RWPE1 (cell line): Measurements from ENCODE around the gene ERF.

Experiments used
- CTCF ChIA-PET: fragments of 350-600 bp; sonication (Branson Sonifier 250); formaldehyde crosslinking; extraction: SDS; loops from one replicate; lab custom pipeline; 2021; lab: Yijun Ruan, JAX
- POLR2A ChIA-PET: fragments of 400-600 bp; formaldehyde crosslinking; extraction: SDS; loops from one replicate; lab custom pipeline; 2020; ENCODE audit warnings: antibody characterized with exemption; ENCODE audit not compliant: low non-redundant PET; lab: Yijun Ruan, JAX
- DNase-seq: peaks from one replicate; pipeline ENCODE4 v3.0.0; 2012; ENCODE audit warnings: low spot score
- H3K27ac ChIP-seq: fragments of 450-650 bp; 2 replicates; pipeline ENCODE4 v1.5.1; 2017
- TF ChIP-seq, protein P1 (sequence below): fragments of 450-650 bp; conservative IDR thresholded peaks from 2 replicates; pipeline ENCODE4 v1.5.1; 2017; ENCODE audit warnings: low read depth, mild to moderate bottlenecking

The ERF gene

DNA sequence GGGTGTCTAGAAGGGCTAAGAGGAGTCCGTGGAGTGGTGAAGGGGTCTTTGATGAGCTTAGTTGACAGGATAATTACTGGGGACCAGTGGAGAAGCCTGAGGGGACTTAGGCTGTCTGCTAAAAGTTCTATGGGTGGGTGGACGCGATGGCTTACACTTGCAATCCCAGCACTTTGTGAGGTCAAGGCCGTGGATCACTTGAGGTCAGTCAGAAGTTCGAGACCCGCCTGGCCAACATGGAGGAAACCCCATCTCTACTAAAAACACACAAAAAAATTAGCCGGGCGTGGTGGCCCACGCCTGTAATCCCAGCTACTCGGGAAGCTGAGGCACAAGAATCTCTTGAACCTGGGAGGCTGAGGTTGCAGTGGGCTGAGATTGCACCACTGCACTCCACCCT lies 9.7 kb downstream of the ERF start:
- peak overlapping the region; percentile 98 for H3K27ac ChIP-seq
- CTCF ChIA-PET: interaction anchor here (0.6 to 1.6 kb wide), 2 partner anchors 46 to 113 kb away, joined by 3 to 7 read pairs; partner anchors contain the start of gene POU2F2
- POLR2A ChIA-PET: no interaction called here
- no peak for DNase-seq
- TF ChIP-seq, protein P1, sequence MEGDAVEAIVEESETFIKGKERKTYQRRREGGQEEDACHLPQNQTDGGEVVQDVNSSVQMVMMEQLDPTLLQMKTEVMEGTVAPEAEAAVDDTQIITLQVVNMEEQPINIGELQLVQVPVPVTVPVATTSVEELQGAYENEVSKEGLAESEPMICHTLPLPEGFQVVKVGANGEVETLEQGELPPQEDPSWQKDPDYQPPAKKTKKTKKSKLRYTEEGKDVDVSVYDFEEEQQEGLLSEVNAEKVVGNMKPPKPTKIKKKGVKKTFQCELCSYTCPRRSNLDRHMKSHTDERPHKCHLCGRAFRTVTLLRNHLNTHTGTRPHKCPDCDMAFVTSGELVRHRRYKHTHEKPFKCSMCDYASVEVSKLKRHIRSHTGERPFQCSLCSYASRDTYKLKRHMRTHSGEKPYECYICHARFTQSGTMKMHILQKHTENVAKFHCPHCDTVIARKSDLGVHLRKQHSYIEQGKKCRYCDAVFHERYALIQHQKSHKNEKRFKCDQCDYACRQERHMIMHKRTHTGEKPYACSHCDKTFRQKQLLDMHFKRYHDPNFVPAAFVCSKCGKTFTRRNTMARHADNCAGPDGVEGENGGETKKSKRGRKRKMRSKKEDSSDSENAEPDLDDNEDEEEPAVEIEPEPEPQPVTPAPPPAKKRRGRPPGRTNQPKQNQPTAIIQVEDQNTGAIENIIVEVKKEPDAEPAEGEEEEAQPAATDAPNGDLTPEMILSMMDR: no peak

DNA sequence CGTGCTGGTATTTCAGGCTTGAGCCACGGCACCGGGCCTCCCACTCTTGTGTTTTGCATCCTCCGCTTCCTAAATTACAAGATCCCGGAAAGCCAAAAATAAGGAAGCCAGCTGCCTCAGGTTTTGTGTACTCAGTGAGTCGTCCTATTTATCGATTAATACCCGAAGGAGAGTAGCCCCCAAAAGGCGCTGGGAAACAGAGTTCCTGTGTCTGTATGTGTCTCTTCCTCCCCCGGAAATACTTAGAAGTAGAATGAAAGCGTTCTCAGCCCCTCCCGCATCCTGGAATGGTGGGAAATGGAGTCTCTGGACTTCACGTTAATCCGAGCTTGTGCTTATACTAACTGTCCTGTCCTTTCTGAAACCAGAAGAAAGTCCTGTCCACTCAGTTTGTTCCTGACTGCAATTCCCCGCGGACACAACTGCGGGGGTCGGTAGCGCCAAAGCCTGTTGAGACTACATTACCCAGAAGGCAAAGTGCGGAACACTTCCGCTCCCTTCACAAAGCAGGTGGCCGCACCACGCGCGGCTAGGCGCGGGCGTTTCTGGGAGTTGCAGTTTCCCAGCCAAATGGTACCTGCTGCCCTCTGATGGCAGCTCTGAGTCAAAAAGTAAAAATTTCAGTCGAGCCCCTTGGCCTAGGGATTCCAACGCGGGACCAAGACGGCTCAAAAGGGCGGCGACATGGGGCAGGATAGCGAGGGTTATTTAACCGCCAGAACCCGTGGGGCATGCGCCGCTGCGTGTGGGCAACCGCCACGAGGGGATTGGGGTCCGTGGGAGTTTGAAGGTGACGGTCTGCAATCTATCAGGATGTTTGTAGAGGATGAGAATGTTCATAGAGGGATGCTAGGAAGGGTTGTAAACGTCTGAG lies 10.3 kb downstream of the ERF start:
- POLR2A ChIA-PET: interaction anchor here (0.6 to 1.0 kb wide), 2 partner anchors 11 to 169 kb away, joined by 3 read pairs; partner anchors contain the start of gene ZNF574

DNA sequence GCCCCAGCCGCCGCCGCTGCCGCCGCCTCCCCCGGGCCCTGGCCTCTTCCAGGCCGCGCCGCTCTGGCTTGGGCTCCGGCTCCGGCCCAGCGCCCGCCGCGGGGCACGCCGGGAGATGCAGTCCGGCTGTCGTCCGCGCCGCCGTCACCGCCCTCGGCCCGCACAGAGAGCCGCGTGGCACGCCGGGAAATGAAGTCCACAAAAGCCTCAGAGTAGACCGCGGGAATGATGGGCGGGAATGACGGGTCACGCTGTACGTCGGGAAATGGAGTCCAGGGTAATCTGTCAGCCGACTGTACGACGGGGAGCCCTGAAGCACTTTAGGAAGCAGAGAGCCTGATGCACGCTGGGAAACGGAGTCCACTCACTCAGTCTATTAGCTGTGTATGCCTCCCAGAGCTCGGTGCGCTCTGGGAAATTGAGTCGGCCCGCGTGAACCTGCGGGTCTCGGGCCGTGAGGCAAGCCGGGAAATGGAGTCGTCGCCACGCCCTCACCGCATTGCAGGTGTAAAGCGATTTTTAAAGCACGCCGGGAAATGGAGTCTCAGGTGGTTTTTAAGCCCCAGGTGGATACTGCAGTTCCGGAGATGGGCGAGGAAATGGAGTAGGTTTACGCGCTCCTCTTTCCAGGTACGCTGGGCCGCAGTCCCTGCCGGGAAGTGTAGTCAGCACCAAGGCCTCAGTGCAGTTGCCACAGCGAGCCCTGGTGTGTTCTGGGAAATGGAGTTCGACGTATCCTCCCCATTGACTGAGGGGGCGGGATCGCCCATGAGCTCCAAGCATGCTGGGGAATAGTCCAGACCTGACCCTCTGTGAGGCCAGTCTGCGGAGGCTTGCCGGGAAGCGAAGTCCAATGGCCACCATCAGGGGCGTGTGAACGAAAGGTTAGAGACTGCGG lies 12.2 kb downstream of the ERF start, which contains the start of gene GSK3A:
Gene GSK3A, minus strand, starts transcription at position 91 of the 898 bp plus-strand sequence. CDS start 137 bp downstream, outside the sequence.
- ChIA-PET POLR2A (interaction anchor here (0.6 to 1.2 kb wide), 4 partner anchors 13 to 140 kb away, joined by 3 read pairs; no protein-coding TSS in a partner anchor), CTCF (interaction anchor here (0.6 to 2.0 kb wide), 4 partner anchors 36 to 150 kb away, joined by 3 to 12 read pairs (median 4); partner anchors contain the start of gene POU2F2)
- TF ChIP-seq, protein P1: no peak
- DNase-seq: peak; percentile 95
- H3K27ac ChIP-seq: peak within 1 kb of the TSS; percentile 98

More for the DNA sequence above, 10.3 kb downstream of the ERF start:
- CTCF ChIA-PET: interaction anchor here (0.6 to 2.0 kb wide), 8 partner anchors 35 to 1185 kb away, joined by 3 to 12 read pairs (median 4); partner anchors contain the start of gene POU2F2
- H3K27ac ChIP-seq: peak overlapping the region; percentile 98
- DNase-seq: peak; percentile 73
- TF ChIP-seq, protein P1: peak; percentile 73

DNA sequence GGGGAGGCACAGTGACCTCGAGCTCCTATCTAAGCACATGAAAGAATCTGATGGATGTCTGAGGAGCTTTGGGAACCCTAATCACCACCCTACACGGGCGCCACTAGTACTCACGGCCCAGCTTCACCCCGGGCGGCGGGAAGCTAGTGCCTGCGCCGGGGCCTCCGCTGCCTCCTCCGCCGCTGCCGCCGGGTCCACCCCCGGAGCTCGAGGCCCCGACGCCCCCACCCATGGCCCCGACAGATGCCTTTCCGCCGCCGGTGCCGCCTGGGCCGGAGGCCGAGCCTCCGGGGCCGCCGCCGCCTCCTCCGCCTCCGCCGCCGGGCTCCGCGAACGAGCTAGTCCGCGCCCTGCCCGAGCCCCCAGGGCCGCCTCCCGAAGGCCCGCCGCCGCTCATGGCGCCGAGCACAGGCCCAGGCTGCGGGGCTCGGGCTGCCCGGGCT lies 12.8 kb downstream of the ERF start:
- DNase-seq: no peak
- POLR2A ChIA-PET: no interaction called here
- CTCF ChIA-PET: interaction anchor here (1.1 kb wide), 1 partner anchor 110 kb away, joined by 6 read pairs; the partner anchor contains the start of gene POU2F2
- TF ChIP-seq, protein P1: no peak
- H3K27ac ChIP-seq: peak overlapping the region; percentile 98

DNA sequence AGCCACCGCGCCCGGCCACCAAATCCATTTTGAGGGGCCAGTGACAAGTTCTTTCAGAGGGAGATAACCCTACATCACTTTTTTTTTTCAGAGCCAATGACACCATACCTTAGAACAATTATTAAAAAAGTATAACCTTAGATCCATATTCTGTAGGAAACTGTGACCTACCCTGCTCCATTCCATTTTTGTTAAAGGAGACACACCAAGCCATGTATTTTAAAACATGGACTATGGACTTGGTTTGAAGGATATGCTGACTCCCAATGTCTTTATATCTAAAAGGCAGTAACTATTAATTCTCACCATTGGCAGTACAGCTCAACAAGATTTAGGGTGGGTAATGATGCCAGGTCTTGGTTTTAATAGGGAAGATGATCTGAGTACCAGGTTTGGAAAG lies 13.6 kb downstream of the ERF start:
- POLR2A ChIA-PET: no interaction called here
- TF ChIP-seq, protein P1: no peak
- no peak overlapping the region for H3K27ac ChIP-seq
- no peak for DNase-seq
- CTCF ChIA-PET: no interaction called here
